ENCODE data around the gene PDE12.
A peak's percentile ranks its signal among the peaks of the same experiment; 100 is the strongest.
"Not testable (repeated sequence)": the region's sequence is repeated elsewhere in the genome, so short reads cannot be mapped to it uniquely, and the experiment has no call there.

PDE12 gene

DNA sequence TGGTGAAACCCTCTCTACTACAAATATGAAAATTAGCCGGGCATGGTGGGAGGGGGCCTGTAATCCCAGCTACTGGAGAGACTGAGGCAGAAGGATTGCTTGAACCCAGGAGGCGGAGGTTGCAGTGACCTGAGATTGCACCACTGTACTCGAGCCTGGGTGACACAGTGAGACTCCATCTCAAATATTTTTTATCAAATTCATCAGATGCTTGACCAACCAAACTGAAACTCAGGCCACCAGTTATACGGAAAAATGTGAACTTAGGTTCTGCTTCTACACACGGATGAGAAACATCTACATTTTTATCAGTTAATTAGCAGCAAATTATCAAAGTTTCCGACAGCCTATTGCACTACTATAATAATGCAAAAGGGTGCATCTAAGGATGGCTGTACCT is 36.2 kb downstream of the PDE12 start:
- H3K4me1 ChIP-seq (ENCODE audit: control insufficient read depth, low read depth, low read length): peaks cover 6% of the 10 kb centered on the region
- H3K9me3 ChIP-seq (ENCODE audit: control insufficient read depth, low read depth, low read length): no peaks in the 10 kb centered on the region
- H3K27me3 ChIP-seq (ENCODE audit: control insufficient read depth, insufficient read depth, low read length): no peaks in the 10 kb centered on the region
- H3K4me3 ChIP-seq (ENCODE audit: low read length): no peak overlapping the region
- H3K27ac ChIP-seq (ENCODE audit: low read length): no peak overlapping the region
- H3K36me3 ChIP-seq (ENCODE audit: control insufficient read depth, low read depth, low read length): peaks cover 13% of the 10 kb centered on the region
- no peak overlapping the region for H3K9ac ChIP-seq (ENCODE audit: low read length)

DNA sequence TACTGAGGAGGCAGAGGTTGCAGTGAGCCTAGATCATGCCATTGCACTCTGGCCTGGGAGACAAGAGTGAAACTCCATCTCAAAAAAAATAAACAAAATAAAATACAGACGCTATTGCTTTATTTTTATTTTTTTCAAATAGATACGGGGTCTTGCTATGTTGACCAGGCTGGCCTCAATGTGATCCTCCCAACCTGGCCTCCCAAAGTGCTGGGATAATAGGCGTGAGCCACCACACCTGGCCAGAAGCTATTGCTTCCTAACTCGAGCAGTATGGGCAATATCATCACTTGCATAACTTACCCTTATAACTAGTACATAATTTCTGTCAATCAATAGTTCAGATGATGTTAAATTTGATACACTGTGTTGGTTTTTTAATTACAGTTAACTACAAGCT is 38.1 kb downstream of the PDE12 start:
- Histone ChIP-seq H3K27ac (ENCODE audit: low read length) (no peak overlapping the region), H3K4me3 (ENCODE audit: low read length) (no peak overlapping the region), H3K9ac (ENCODE audit: low read length) (no peak overlapping the region), H3K9me3 (ENCODE audit: control insufficient read depth, low read depth, low read length) (no peaks in the 10 kb centered on the region), H3K36me3 (ENCODE audit: control insufficient read depth, low read depth, low read length) (peaks cover 13% of the 10 kb centered on the region), H3K4me1 (ENCODE audit: control insufficient read depth, low read depth, low read length) (peaks cover 13% of the 10 kb centered on the region), H3K27me3 (ENCODE audit: control insufficient read depth, insufficient read depth, low read length) (no peaks in the 10 kb centered on the region)

DNA sequence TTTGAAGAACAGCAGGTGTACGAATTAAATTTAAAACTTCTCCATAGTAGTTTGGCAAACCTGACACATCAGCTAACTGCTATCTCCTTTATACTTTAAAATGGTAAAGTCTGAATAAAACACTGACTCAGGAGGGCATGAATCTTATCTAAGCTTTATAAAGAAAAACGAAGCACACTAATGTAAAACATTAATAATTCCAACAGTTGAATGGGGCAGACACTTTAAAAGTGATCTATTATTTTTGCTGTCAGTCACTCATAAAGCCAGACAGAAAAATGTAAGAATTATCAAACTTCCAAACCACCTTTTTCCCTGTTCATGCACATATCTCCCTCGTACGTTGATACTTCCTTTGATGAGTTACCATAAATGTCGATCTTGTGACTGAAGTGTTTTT is 38.5 kb downstream of the PDE12 start:
- Histone ChIP-seq H3K27me3 (ENCODE audit: control insufficient read depth, insufficient read depth, low read length) (no peaks in the 10 kb centered on the region), H3K27ac (ENCODE audit: low read length) (no peak overlapping the region), H3K4me3 (ENCODE audit: low read length) (peak overlapping the region; percentile 83), H3K36me3 (ENCODE audit: control insufficient read depth, low read depth, low read length) (peaks cover 13% of the 10 kb centered on the region), H3K9ac (ENCODE audit: low read length) (no peak overlapping the region), H3K9me3 (ENCODE audit: control insufficient read depth, low read depth, low read length) (no peaks in the 10 kb centered on the region), H3K4me1 (ENCODE audit: control insufficient read depth, low read depth, low read length) (peaks cover 14% of the 10 kb centered on the region)

DNA sequence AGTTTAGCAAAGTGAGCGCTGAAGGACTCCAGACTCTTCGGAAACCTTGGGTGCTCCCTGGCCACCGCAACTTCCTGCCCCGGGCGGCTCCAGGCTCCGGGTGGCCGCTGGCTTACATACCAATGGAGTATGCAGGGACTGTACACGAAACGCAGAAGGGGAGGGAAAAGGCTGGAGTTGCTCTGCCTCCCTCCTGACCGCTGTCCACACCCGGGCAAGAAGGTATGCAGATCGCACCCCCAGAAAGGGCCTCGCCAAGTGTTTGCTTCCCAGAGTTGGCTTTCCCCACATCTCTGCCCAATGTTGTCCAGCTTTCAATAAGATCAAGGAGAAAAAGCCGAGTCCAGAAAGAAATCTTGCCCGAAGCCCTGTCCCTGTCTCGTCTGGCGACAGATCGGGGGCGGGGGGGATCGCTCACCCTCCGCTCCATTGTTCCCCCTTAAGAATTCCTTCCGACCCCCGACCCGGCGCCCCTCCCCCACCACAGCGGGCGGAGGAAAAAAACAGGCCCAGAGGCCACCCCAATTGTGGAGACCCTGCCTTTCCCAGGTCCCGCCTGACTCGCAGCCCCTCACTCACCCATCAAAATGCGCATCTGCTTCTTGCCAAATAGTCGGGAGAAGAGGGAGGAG is 40.5 kb downstream of the PDE12 start:
- Histone ChIP-seq H3K9me3 (ENCODE audit: control insufficient read depth, low read depth, low read length) (no peaks in the 10 kb centered on the region), H3K4me3 (ENCODE audit: low read length) (peak overlapping the region; percentile 83), H3K36me3 (ENCODE audit: control insufficient read depth, low read depth, low read length) (peaks cover 13% of the 10 kb centered on the region), H3K9ac (ENCODE audit: low read length) (peak overlapping the region; percentile 97), H3K4me1 (ENCODE audit: control insufficient read depth, low read depth, low read length) (peaks cover 14% of the 10 kb centered on the region), H3K27me3 (ENCODE audit: control insufficient read depth, insufficient read depth, low read length) (no peaks in the 10 kb centered on the region), H3K27ac (ENCODE audit: low read length) (peak overlapping the region; percentile 96)

DNA sequence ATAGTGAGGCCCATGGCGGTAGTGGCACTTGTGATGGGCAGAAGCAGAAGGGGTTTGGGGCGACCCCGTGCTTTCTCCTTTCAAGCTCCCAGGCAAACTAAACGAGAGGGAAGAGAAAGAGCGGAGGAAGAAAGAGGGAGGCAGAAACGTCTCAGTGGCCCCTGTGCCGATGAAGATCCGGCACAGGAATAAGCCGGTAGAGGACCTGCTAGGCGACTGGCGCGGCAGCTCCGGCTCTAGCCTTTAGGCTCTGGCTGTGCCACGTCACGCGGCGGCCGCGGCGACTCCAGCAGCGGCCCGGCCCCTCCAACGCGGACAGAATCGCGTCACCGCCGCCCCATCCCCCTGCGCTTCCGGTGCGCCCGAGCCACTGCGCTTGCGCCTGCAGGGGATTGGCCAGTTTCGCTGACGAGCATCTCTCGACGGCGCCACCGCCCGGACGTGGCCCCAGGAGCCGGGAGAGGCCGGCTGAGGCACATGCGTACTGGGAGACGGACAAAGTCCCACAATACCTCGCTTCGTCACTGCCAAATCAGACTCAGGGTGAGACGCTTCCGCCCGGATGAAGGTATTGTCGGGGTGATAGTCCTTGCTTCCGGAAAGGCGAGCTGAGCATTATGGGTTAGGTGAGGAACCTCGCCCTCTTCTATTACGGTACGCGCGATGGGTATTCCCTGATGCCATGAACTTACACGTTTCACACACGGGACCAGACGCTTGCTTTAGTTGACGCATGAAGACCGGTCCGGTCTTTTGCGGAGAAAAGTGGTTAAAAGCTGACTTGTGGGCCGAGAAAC is 41.3 kb downstream of the PDE12 start, which contains the start of gene ARF4:
Gene ARF4 (minus strand): TSS at position 218 of the 797 bp plus-strand sequence. CDS start 204 bp downstream, at position 14.
- no peaks in the 10 kb centered on the region for H3K9me3 ChIP-seq (ENCODE audit: control insufficient read depth, low read depth, low read length)
- H3K27me3 ChIP-seq (ENCODE audit: control insufficient read depth, insufficient read depth, low read length): no peaks in the 10 kb centered on the region
- peak within 1 kb of the TSS; percentile 92 for H3K4me3 ChIP-seq (ENCODE audit: low read length)
- peaks cover 13% of the 10 kb centered on the region for H3K36me3 ChIP-seq (ENCODE audit: control insufficient read depth, low read depth, low read length)
- H3K9ac ChIP-seq (ENCODE audit: low read length): peak within 1 kb of the TSS; percentile 97
- H3K27ac ChIP-seq (ENCODE audit: low read length): peak within 1 kb of the TSS; percentile 96
- H3K4me1 ChIP-seq (ENCODE audit: control insufficient read depth, low read depth, low read length): peaks cover 14% of the 10 kb centered on the region

DNA sequence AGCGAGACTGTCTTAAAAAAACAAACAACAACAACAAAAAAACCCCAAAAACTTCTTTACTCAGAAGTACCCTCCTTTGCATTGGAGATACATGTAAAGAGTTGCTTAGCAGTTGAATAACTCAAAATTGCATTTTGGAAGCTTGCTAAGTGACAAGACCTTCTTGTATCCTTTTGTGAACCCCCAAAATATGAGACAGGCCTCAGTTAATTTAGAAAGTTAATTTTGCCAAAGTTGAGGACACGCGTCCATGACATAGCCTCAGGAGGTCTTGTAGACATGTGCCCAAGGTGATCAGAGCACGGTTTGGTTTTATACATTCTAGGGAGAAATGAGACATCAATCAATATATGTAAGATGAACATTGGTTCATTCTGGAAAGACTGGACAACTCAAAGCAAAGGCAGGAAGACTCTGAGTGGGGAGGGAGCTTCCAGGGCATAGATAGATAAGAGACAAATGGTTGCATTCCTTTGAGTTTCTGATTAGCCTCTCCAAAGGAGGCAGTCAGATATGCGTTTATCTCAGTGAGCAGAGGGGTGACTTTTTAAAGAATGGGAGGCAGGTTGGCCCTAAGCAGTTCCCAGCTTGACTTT is 42.8 kb downstream of the PDE12 start:
- H3K4me3 ChIP-seq (ENCODE audit: low read length): peak overlapping the region; percentile 92
- peaks cover 14% of the 10 kb centered on the region for H3K4me1 ChIP-seq (ENCODE audit: control insufficient read depth, low read depth, low read length)
- H3K9ac ChIP-seq (ENCODE audit: low read length): peak overlapping the region; percentile 89
- no peaks in the 10 kb centered on the region for H3K27me3 ChIP-seq (ENCODE audit: control insufficient read depth, insufficient read depth, low read length)
- H3K9me3 ChIP-seq (ENCODE audit: control insufficient read depth, low read depth, low read length): no peaks in the 10 kb centered on the region
- H3K27ac ChIP-seq (ENCODE audit: low read length): no peak overlapping the region
- H3K36me3 ChIP-seq (ENCODE audit: control insufficient read depth, low read depth, low read length): peaks cover 9% of the 10 kb centered on the region

DNA sequence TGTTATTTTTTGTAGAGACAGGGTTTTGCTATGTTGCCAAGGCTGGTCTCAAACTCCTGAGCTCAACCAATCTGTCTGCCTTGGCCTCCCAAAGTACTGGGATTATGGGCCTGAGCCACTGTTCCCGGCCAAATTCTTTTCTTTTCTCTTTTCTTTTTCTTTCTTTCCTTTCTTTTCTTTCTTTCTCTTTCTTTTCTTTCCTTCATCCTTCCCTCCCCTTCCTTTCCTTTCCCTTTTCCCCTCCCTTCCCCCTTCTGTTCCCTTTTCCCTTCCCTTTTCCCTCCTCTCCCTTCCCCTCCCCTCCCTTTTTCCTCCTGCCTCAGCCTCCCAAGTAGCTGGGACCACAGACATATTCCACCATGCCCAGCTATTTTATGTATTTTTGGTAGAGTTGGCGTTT is 44.1 kb downstream of the PDE12 start:
- Histone ChIP-seq H3K4me3 (ENCODE audit: low read length) (no peak overlapping the region), H3K36me3 (ENCODE audit: control insufficient read depth, low read depth, low read length) (peaks cover 3% of the 10 kb centered on the region), H3K9ac (ENCODE audit: low read length) (no peak overlapping the region), H3K4me1 (ENCODE audit: control insufficient read depth, low read depth, low read length) (peaks cover 8% of the 10 kb centered on the region), H3K9me3 (ENCODE audit: control insufficient read depth, low read depth, low read length) (no peaks in the 10 kb centered on the region), H3K27me3 (ENCODE audit: control insufficient read depth, insufficient read depth, low read length) (no peaks in the 10 kb centered on the region), H3K27ac (ENCODE audit: low read length) (no peak overlapping the region)

DNA sequence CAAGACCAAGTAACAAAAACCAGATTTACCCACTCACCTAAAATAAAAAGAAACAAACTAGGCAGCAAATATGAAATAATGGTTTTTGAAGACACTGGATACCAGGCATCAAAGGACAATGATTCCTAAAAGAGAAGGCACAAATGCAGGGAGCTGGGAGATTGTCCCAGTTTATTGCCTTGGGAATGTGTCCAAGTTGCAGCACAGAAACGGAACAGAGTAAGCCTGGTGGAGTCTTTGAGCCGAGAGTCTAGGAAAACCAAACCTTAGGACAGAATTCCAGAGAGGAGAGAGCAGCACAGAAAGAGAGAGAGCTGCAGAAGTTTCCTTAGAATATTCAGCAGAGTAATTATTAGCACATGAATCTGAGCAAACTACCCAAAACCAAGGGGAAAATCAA is 48.9 kb downstream of the PDE12 start:
- no peak overlapping the region for H3K27ac ChIP-seq (ENCODE audit: low read length)
- no peaks in the 10 kb centered on the region for H3K4me1 ChIP-seq (ENCODE audit: control insufficient read depth, low read depth, low read length)
- peaks cover 4% of the 10 kb centered on the region for H3K9me3 ChIP-seq (ENCODE audit: control insufficient read depth, low read depth, low read length)
- H3K36me3 ChIP-seq (ENCODE audit: control insufficient read depth, low read depth, low read length): no peaks in the 10 kb centered on the region
- H3K27me3 ChIP-seq (ENCODE audit: control insufficient read depth, insufficient read depth, low read length): no peaks in the 10 kb centered on the region
- no peak overlapping the region for H3K4me3 ChIP-seq (ENCODE audit: low read length)
- no peak overlapping the region for H3K9ac ChIP-seq (ENCODE audit: low read length)

DNA sequence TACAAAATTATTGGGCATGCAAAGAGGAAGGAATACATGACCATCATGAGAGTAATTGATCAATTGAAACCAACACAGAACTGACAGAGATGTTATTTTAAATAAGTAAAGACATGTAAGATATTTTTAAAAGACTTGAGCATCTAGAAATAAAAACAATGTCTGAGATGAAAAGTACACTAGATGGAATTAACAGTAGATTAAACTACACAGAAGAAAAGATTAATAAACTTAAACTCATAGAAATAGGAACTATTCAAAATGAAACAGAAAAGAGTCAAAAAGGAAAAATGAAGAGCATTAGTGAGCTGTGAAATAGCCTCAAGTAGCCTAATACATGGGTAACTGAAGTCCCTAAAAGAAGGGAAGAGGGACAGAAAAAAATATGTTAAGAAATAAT is 49.6 kb downstream of the PDE12 start:
- H3K27ac ChIP-seq (ENCODE audit: low read length): no peak overlapping the region
- no peaks in the 10 kb centered on the region for H3K36me3 ChIP-seq (ENCODE audit: control insufficient read depth, low read depth, low read length)
- H3K4me1 ChIP-seq (ENCODE audit: control insufficient read depth, low read depth, low read length): no peaks in the 10 kb centered on the region
- H3K9ac ChIP-seq (ENCODE audit: low read length): no peak overlapping the region
- no peaks in the 10 kb centered on the region for H3K27me3 ChIP-seq (ENCODE audit: control insufficient read depth, insufficient read depth, low read length)
- peaks cover 4% of the 10 kb centered on the region for H3K9me3 ChIP-seq (ENCODE audit: control insufficient read depth, low read depth, low read length)
- no peak overlapping the region for H3K4me3 ChIP-seq (ENCODE audit: low read length)

DNA sequence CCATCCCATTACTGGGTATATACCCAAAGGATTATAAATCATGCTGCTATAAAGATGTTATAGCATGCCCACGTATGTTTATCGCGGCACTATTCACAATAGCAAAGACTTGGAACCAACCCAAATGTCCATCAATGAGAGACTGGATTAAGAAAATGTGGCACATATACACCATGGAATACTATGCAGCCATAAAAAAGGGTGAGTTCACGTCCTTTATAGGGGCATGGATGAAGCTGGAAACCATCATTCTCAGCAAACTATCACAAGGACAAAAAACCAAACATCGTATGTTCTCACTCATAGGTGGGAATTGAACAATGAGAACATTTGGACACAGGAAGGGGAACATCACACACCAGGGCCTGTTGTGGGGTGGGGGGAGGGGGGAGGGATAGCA is 55.8 kb downstream of the PDE12 start:
- H3K36me3 ChIP-seq (ENCODE audit: control insufficient read depth, low read depth, low read length); H3K27ac ChIP-seq (ENCODE audit: low read length); H3K27me3 ChIP-seq (ENCODE audit: control insufficient read depth, insufficient read depth, low read length); H3K4me1 ChIP-seq (ENCODE audit: control insufficient read depth, low read depth, low read length); H3K4me3 ChIP-seq (ENCODE audit: low read length); H3K9me3 ChIP-seq (ENCODE audit: control insufficient read depth, low read depth, low read length); H3K9ac ChIP-seq (ENCODE audit: low read length): not testable (repeated sequence)

DNA sequence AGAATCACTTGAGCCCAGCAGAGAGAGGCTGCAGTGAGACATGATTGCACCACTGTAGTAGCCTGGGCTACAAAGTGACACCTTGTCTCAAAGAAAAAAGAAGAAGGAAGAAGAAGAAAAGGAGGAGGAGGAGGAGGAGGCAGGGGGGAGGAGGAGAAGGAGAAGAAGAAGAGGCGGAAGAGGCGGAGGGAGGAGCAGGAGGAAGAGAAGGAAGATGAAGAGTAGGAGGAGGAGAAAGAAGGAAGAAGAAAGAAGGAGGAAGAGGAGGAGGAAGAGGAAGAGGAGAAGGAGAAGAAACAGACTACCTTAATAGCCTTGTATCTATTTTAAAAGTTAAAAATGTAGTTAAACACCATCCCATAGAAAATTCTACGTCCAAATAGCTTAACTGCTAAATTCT is 60.2 kb downstream of the PDE12 start:
- no peaks in the 10 kb centered on the region for H3K27me3 ChIP-seq (ENCODE audit: control insufficient read depth, insufficient read depth, low read length)
- no peak overlapping the region for H3K4me3 ChIP-seq (ENCODE audit: low read length)
- H3K27ac ChIP-seq (ENCODE audit: low read length): no peak overlapping the region
- no peaks in the 10 kb centered on the region for H3K36me3 ChIP-seq (ENCODE audit: control insufficient read depth, low read depth, low read length)
- H3K9me3 ChIP-seq (ENCODE audit: control insufficient read depth, low read depth, low read length): no peaks in the 10 kb centered on the region
- H3K9ac ChIP-seq (ENCODE audit: low read length): no peak overlapping the region
- no peaks in the 10 kb centered on the region for H3K4me1 ChIP-seq (ENCODE audit: control insufficient read depth, low read depth, low read length)

Measured in iPS-18a (cell line).